ENCODE results near the gene ELL2.

Gene ELL2

DNA sequence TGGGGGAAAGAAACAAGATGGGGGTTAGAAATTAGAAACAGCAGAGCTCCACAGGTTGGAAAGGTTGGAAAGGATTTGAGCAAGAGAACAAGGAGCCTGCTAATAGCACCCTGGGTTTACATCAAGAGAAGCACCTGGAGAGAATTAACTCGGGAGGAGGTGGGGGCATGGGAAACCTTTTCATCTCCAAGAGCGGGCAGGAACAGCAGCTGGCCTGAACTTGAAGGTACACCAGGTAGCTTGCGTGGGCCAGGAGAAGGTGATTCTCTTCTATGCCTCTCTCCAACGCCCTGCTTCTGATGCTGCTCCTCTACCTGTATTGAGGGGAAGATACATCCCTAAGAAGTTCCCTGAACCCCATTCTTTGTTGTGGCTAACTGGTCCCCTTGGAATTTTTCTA, 102.0 kb downstream of the ELL2 start:
- H3K79me1 ChIP-seq (ENCODE audit: low read length), result no peaks in the 10 kb centered on the region
- H2BK15ac ChIP-seq (replicated peaks; ENCODE audit: low read depth), result no peak overlapping the region
- H3K4me2 ChIP-seq (ENCODE audit: low read length), result no peak overlapping the region
- no peak overlapping the region for H2AK5ac ChIP-seq (ENCODE audit: low read length)
- no peak overlapping the region for H2BK5ac ChIP-seq (ENCODE audit: low read length)
- no peaks in the 10 kb centered on the region for H3K36me3 ChIP-seq (ENCODE audit: control insufficient read depth, insufficient read depth, low read length)
- peaks cover 2% of the 10 kb centered on the region for H3K4me1 ChIP-seq (ENCODE audit: control insufficient read depth, low read depth, low read length)
- no peak overlapping the region for H3K4ac ChIP-seq (ENCODE audit: low read depth, low read length)
- no peak overlapping the region for H3K23ac ChIP-seq (ENCODE audit: low read length)
- H4K8ac ChIP-seq (ENCODE audit: low read depth, low read length), result no peak overlapping the region
- no peak overlapping the region for H3K9ac ChIP-seq (ENCODE audit: low read length)
- H3K27ac ChIP-seq (ENCODE audit: low read depth, low read length), result no peak overlapping the region
- no CpG with 5 or more reads among the region's 4 CpGs for WGBS (ENCODE audit: extremely low coverage, insufficient coverage, low lambda C conversion rate)
- no peak overlapping the region for H4K5ac ChIP-seq (ENCODE audit: low read length)
- H3K18ac ChIP-seq (ENCODE audit: low read length), result no peak overlapping the region
- no peaks in the 10 kb centered on the region for H3K79me2 ChIP-seq (ENCODE audit: control insufficient read depth, insufficient read depth, low read length)
- H3K4me3 ChIP-seq (ENCODE audit: low read length), result no peak overlapping the region
- no peak overlapping the region for H3K56ac ChIP-seq (ENCODE audit: low read length)
- DNase-seq, result no peak
- H2BK120ac ChIP-seq (ENCODE audit: low read depth, low read length), result no peak overlapping the region
- H3K27me3 ChIP-seq (ENCODE audit: insufficient read depth, low read length, poor library complexity), result no peaks in the 10 kb centered on the region

DNA sequence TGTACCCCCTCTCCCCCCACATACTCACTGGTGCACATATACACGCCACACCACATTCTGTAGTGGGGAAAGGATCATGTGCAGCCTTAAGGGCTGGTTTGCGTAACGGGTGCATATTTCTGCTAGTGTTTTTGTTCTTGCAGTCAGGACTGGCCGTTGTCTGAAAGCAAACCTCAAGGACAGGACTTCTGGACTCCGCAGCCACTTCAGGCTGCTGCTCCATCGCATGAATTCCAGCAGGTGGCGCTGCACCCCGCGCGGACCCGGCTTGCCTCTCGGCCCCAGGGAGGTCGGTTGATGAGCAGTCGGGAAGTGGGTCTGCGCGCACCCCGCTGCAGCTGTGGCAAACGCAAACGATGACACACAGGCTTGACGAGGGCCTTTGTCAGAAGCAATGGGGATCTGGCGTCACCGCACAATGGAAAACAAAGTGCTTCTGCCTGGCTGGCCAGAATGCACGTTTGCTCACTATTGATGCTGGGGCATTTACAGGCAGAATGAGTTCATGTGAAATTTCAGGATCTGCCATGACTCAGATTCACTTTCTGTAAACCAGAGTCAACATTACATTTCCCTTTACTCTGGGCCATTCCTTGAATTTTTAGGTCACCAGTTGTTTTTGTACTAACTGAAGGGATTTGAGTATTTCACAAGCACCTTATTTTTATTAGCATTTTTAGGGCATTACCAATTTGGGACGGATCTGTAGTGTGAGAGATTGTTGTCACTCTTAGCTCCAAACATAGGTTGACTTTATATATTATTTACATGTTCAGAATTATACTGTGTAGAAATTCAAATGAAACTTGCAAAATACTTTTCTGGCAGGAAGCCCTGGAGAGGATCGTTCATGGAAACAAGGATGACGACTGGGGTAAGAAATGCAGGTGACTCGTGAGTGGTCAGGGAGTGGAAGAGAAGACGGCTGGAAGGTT, 102.7 kb downstream of the ELL2 start:
- H2BK120ac ChIP-seq (ENCODE audit: low read depth, low read length), result no peak overlapping the region
- H3K23ac ChIP-seq (ENCODE audit: low read length), result no peak overlapping the region
- no peak overlapping the region for H2BK5ac ChIP-seq (ENCODE audit: low read length)
- peaks cover 2% of the 10 kb centered on the region for H3K4me1 ChIP-seq (ENCODE audit: control insufficient read depth, low read depth, low read length)
- H3K56ac ChIP-seq (ENCODE audit: low read length), result peak overlapping the region; percentile 77
- H4K5ac ChIP-seq (ENCODE audit: low read length), result no peak overlapping the region
- no CpG with 5 or more reads among the region's 28 CpGs for WGBS (ENCODE audit: extremely low coverage, insufficient coverage, low lambda C conversion rate)
- H3K27me3 ChIP-seq (ENCODE audit: insufficient read depth, low read length, poor library complexity), result no peaks in the 10 kb centered on the region
- no peak overlapping the region for H3K4me3 ChIP-seq (ENCODE audit: low read length)
- H2BK15ac ChIP-seq (replicated peaks; ENCODE audit: low read depth), result no peak overlapping the region
- no peak overlapping the region for H2AK5ac ChIP-seq (ENCODE audit: low read length)
- H3K27ac ChIP-seq (ENCODE audit: low read depth, low read length), result no peak overlapping the region
- H4K8ac ChIP-seq (ENCODE audit: low read depth, low read length), result no peak overlapping the region
- peak overlapping the region; percentile 41 for H3K9ac ChIP-seq (ENCODE audit: low read length)
- H3K36me3 ChIP-seq (ENCODE audit: control insufficient read depth, insufficient read depth, low read length), result no peaks in the 10 kb centered on the region
- no peaks in the 10 kb centered on the region for H3K79me1 ChIP-seq (ENCODE audit: low read length)
- no peak overlapping the region for H3K18ac ChIP-seq (ENCODE audit: low read length)
- H3K4ac ChIP-seq (ENCODE audit: low read depth, low read length), result no peak overlapping the region
- peak overlapping the region; percentile 43 for H3K4me2 ChIP-seq (ENCODE audit: low read length)
- H3K79me2 ChIP-seq (ENCODE audit: control insufficient read depth, insufficient read depth, low read length), result no peaks in the 10 kb centered on the region
- peak; percentile 90 for DNase-seq

DNA sequence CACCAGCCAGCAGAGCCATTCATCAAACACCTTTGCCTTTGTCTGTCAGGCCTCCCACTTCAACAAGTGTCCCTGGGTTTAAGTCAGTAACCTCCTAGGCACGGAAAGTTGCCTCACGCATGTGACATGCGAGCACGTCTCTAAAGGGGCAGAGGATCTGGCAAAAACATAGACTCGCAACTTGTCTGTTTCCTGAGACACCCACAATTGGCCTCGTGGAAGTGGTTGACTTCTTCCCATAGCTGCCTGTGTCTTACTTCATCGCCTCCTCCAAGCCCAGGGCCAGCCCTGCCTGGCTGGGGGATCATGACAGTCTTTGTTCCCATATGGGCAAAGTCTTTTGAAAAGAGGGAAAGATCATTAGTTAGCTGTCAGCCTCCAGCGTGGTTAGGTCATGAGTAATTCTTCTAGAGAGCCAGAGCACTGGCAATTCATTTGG, 103.6 kb downstream of the ELL2 start:
- Histone ChIP-seq H3K23ac (ENCODE audit: low read length) (no peak overlapping the region), H3K36me3 (ENCODE audit: control insufficient read depth, insufficient read depth, low read length) (no peaks in the 10 kb centered on the region), H3K4me2 (ENCODE audit: low read length) (no peak overlapping the region), H3K4me3 (ENCODE audit: low read length) (no peak overlapping the region), H2BK120ac (ENCODE audit: low read depth, low read length) (no peak overlapping the region), H2BK15ac (replicated peaks; ENCODE audit: low read depth) (no peak overlapping the region), H4K5ac (ENCODE audit: low read length) (no peak overlapping the region), H3K4ac (ENCODE audit: low read depth, low read length) (no peak overlapping the region), H3K79me2 (ENCODE audit: control insufficient read depth, insufficient read depth, low read length) (no peaks in the 10 kb centered on the region), H3K27ac (ENCODE audit: low read depth, low read length) (no peak overlapping the region), H4K8ac (ENCODE audit: low read depth, low read length) (no peak overlapping the region), H3K18ac (ENCODE audit: low read length) (no peak overlapping the region), H2AK5ac (ENCODE audit: low read length) (no peak overlapping the region), H3K27me3 (ENCODE audit: insufficient read depth, low read length, poor library complexity) (no peaks in the 10 kb centered on the region), H3K56ac (ENCODE audit: low read length) (no peak overlapping the region), H3K4me1 (ENCODE audit: control insufficient read depth, low read depth, low read length) (no peaks in the 10 kb centered on the region), H3K79me1 (ENCODE audit: low read length) (no peaks in the 10 kb centered on the region), H2BK5ac (ENCODE audit: low read length) (no peak overlapping the region), H3K9ac (ENCODE audit: low read length) (no peak overlapping the region)
- WGBS (ENCODE audit: extremely low coverage, insufficient coverage, low lambda C conversion rate), result no CpG with 5 or more reads among the region's 8 CpGs
- DNase-seq, result no peak

DNA sequence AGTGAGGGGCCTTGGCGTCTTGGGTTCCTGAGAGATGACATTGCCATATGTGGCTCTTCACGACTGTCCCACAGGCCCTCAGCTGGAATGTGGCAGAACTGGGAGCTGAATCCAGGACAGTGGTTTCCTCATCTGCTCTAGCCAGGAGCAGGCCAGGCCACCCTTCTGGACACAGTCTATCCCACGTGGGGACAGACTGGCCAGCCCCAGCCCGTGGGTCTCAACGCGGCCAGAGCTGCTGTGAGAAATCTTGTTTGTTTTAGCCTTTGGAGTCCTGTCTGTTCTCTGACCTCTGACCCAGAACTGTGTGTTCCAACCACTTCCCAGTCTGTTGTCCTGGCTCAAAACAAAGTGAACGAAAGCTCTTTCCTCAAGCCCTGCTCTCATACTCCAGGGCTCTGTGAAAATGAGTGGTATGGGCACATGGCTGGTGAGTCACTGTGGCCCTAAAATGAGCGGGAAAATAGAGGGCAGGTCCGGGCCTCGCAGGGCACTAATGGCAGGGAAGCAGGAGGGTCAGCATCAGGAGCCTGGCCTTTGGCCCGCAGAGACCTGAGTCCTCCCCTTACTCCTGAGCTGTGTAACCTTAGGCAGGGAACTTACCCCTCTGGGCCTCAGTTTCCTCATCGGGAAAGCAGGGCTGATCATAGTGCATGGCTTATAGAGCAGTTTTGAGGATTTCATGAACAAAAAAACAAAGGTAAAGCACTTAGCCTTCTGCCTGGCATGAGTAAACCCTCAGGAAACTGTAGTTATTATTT, 104.3 kb downstream of the ELL2 start:
- Histone ChIP-seq H3K27me3 (ENCODE audit: insufficient read depth, low read length, poor library complexity) (no peaks in the 10 kb centered on the region), H2BK15ac (replicated peaks; ENCODE audit: low read depth) (no peak overlapping the region), H3K79me1 (ENCODE audit: low read length) (no peaks in the 10 kb centered on the region), H3K79me2 (ENCODE audit: control insufficient read depth, insufficient read depth, low read length) (no peaks in the 10 kb centered on the region), H2AK5ac (ENCODE audit: low read length) (no peak overlapping the region), H3K4me1 (ENCODE audit: control insufficient read depth, low read depth, low read length) (no peaks in the 10 kb centered on the region), H3K23ac (ENCODE audit: low read length) (no peak overlapping the region), H3K18ac (ENCODE audit: low read length) (no peak overlapping the region), H2BK5ac (ENCODE audit: low read length) (no peak overlapping the region), H4K8ac (ENCODE audit: low read depth, low read length) (no peak overlapping the region), H3K4ac (ENCODE audit: low read depth, low read length) (no peak overlapping the region), H3K4me3 (ENCODE audit: low read length) (no peak overlapping the region), H4K5ac (ENCODE audit: low read length) (no peak overlapping the region), H2BK120ac (ENCODE audit: low read depth, low read length) (no peak overlapping the region), H3K9ac (ENCODE audit: low read length) (no peak overlapping the region), H3K56ac (ENCODE audit: low read length) (no peak overlapping the region), H3K27ac (ENCODE audit: low read depth, low read length) (no peak overlapping the region), H3K36me3 (ENCODE audit: control insufficient read depth, insufficient read depth, low read length) (no peaks in the 10 kb centered on the region), H3K4me2 (ENCODE audit: low read length) (no peak overlapping the region)
- no CpG with 5 or more reads among the region's 12 CpGs for WGBS (ENCODE audit: extremely low coverage, insufficient coverage, low lambda C conversion rate)
- no peak for DNase-seq

DNA sequence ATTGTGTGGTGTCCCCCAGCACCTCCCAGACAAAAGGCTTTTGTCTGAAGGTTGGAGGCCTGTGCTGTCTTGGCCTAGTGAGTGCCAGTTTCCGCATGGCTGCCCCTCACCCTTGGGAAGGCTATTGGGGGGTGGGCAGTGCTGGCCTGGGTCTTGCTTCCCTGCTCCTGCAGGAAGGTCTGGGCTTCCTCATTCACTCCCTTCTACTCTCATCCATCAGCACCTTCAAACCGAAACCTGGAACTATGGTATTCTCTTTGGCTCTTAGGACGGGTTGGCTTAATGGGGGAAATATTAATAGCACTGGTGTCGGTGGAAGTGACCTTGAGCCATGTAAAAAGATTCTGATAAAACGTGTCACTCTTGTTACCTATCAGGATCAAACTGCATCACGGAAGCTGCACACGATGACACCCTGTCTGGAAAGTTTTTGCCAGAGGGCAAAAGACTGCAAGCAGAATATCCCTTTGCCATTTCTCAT, 105.1 kb downstream of the ELL2 start:
- no peak for DNase-seq
- no peak overlapping the region for H3K18ac ChIP-seq (ENCODE audit: low read length)
- no peak overlapping the region for H3K4me2 ChIP-seq (ENCODE audit: low read length)
- H2BK5ac ChIP-seq (ENCODE audit: low read length), result no peak overlapping the region
- no peak overlapping the region for H3K4ac ChIP-seq (ENCODE audit: low read depth, low read length)
- H2BK15ac ChIP-seq (replicated peaks; ENCODE audit: low read depth), result no peak overlapping the region
- H3K4me1 ChIP-seq (ENCODE audit: control insufficient read depth, low read depth, low read length), result no peaks in the 10 kb centered on the region
- H3K79me2 ChIP-seq (ENCODE audit: control insufficient read depth, insufficient read depth, low read length), result no peaks in the 10 kb centered on the region
- H3K4me3 ChIP-seq (ENCODE audit: low read length), result no peak overlapping the region
- no peak overlapping the region for H3K23ac ChIP-seq (ENCODE audit: low read length)
- H3K27ac ChIP-seq (ENCODE audit: low read depth, low read length), result no peak overlapping the region
- no CpG with 5 or more reads among the region's 7 CpGs for WGBS (ENCODE audit: extremely low coverage, insufficient coverage, low lambda C conversion rate)
- no peak overlapping the region for H4K5ac ChIP-seq (ENCODE audit: low read length)
- H3K9ac ChIP-seq (ENCODE audit: low read length), result no peak overlapping the region
- no peaks in the 10 kb centered on the region for H3K36me3 ChIP-seq (ENCODE audit: control insufficient read depth, insufficient read depth, low read length)
- no peak overlapping the region for H4K8ac ChIP-seq (ENCODE audit: low read depth, low read length)
- H2BK120ac ChIP-seq (ENCODE audit: low read depth, low read length), result no peak overlapping the region
- no peaks in the 10 kb centered on the region for H3K79me1 ChIP-seq (ENCODE audit: low read length)
- H3K56ac ChIP-seq (ENCODE audit: low read length), result no peak overlapping the region
- H2AK5ac ChIP-seq (ENCODE audit: low read length), result no peak overlapping the region
- H3K27me3 ChIP-seq (ENCODE audit: insufficient read depth, low read length, poor library complexity), result no peaks in the 10 kb centered on the region
